GM23338 (cell line): Measurements from ENCODE around the gene FAF2. TPM values are rescaled to one million over a fixed set of nuclear protein-coding genes. Genes with fewer than 3 reads are reported as not detected.

Source experiments
- ATAC-seq: fragments of 200-7000 bp; cut with Tn5 transposase; 3 replicates; pipeline ENCODE4 v1.9.1; 2020
- DNase-seq: peaks from one replicate; pipeline ENCODE4 v3.0.0-alpha.2; 2015; ENCODE audit warnings: low spot score
- H2AFZ ChIP-seq: fragments of 200-600 bp; sonication (generic); 2 replicates; pipeline ENCODE4 v1.8.0; 2016; ENCODE audit warnings: antibody characterized with exemption, mild to moderate bottlenecking, moderate library complexity
- H3F3A ChIP-seq: fragments of 200-600 bp; sonication (generic); replicated peaks from 2 replicates; pipeline ENCODE4 v1.8.0; 2017; ENCODE audit warnings: antibody characterized with exemption, mixed run types, low read depth
- H3K27ac ChIP-seq: fragments of 200-600 bp; sonication (generic); 2 replicates; pipeline ENCODE4 v1.6.1; 2016; ENCODE audit warnings: low read depth
- H3K27me3 ChIP-seq: fragments of 200-600 bp; sonication (generic); 2 replicates; pipeline ENCODE4 v1.8.0; 2016; ENCODE audit warnings: mild to moderate bottlenecking, mixed run types, moderate library complexity; ENCODE audit not compliant: insufficient read depth
- H3K36me3 ChIP-seq: fragments of 200-600 bp; sonication (generic); 2 replicates; pipeline ENCODE4 v1.8.0; 2016; ENCODE audit warnings: mild to moderate bottlenecking; ENCODE audit not compliant: insufficient read depth
- H3K4me1 ChIP-seq: fragments of 200-600 bp; sonication (generic); 2 replicates; pipeline ENCODE4 v1.8.0; 2016; ENCODE audit warnings: mild to moderate bottlenecking, moderate library complexity; ENCODE audit not compliant: insufficient read depth
- H3K4me2 ChIP-seq: fragments of 200-600 bp; sonication (generic); 2 replicates; pipeline ENCODE4 v1.7.1; 2017; ENCODE audit warnings: mixed run types
- H3K4me3 ChIP-seq: fragments of 200-600 bp; sonication (generic); 2 replicates; pipeline ENCODE4 v1.6.1; 2016; ENCODE audit warnings: mixed run types
- H3K79me2 ChIP-seq: fragments of 200-600 bp; sonication (generic); replicated peaks from 2 replicates; pipeline ENCODE4 v1.8.0; 2017; ENCODE audit warnings: mild to moderate bottlenecking; ENCODE audit not compliant: insufficient read depth
- H3K9me2 ChIP-seq: fragments of 200-600 bp; sonication (generic); 2 replicates; pipeline ENCODE4 v1.8.0; 2017; ENCODE audit not compliant: insufficient read depth
- H4K20me1 ChIP-seq: fragments of 200-600 bp; sonication (generic); replicated peaks from 2 replicates; pipeline ENCODE4 v1.8.0; 2017; ENCODE audit warnings: mild to moderate bottlenecking; ENCODE audit not compliant: insufficient read depth
- H3K27ac Mint-ChIP-seq: 2 replicates; pipeline ENCODE4 v1.8.0; 2020; ENCODE audit warnings: inconsistent platforms, mild to moderate bottlenecking, moderate library complexity, mixed read lengths
- H3K27me3 Mint-ChIP-seq: 3 replicates; pipeline ENCODE4 v1.8.0; 2022; ENCODE audit warnings: low read depth, mild to moderate bottlenecking, moderate library complexity, mixed read lengths, inconsistent platforms; ENCODE audit not compliant: insufficient read depth, poor library complexity
- H3K36me3 Mint-ChIP-seq: 3 replicates; pipeline ENCODE4 v1.8.0; 2021; ENCODE audit warnings: low read depth, mild to moderate bottlenecking, inconsistent platforms, moderate library complexity, mixed read lengths
- H3K4me1 Mint-ChIP-seq: 3 replicates; pipeline ENCODE4 v1.8.0; 2020; ENCODE audit warnings: mild to moderate bottlenecking, inconsistent platforms, mixed read lengths
- H3K4me3 Mint-ChIP-seq: 3 replicates; pipeline ENCODE4 v1.8.0; 2021; ENCODE audit warnings: moderate library complexity, mild to moderate bottlenecking, inconsistent platforms, mixed read lengths
- H3K9me3 Mint-ChIP-seq: 3 replicates; pipeline ENCODE4 v1.8.0; 2020; ENCODE audit warnings: moderate library complexity, mild to moderate bottlenecking, inconsistent platforms, mixed read lengths
- CREB1 ChIP-seq: fragments of 250-450 bp; sonication (Bioruptor Pico); IDR thresholded peaks from 2 replicates; pipeline ENCODE4 v1.5.0; 2020; ENCODE audit warnings: low read depth, mild to moderate bottlenecking, moderate library complexity
- CTCF ChIP-seq, 2 experiments: fragments of 200-600 bp in 1 of 2; sonication (generic) in 1 of 2; conservative IDR thresholded peaks; 2 replicates each; pipeline versions ENCODE4 v1.5.1 to v1.6.1; 2016 to 2017; ENCODE audit warnings: antibody characterized with exemption in 2 of 2, low read depth in 2 of 2, mild to moderate bottlenecking in 2 of 2, moderate library complexity in 1 of 2
- EZH2phosphoT487 ChIP-seq: fragments of 200-600 bp; sonication (generic); IDR thresholded peaks from one replicate; pipeline ENCODE4 v1.8.1; 2018; ENCODE audit warnings: antibody characterized with exemption; ENCODE audit not compliant: unreplicated experiment
- JUNB ChIP-seq: IDR thresholded peaks from one replicate; pipeline ENCODE4 v1.6.1; 2016; ENCODE audit warnings: antibody characterized with exemption; ENCODE audit not compliant: unreplicated experiment
- NANOG ChIP-seq: IDR thresholded peaks from 2 replicates; pipeline ENCODE4 v1.6.1; 2016; ENCODE audit warnings: antibody characterized with exemption, borderline replicate concordance
- POLR2AphosphoS5 ChIP-seq: IDR thresholded peaks from 2 replicates; pipeline ENCODE4 v1.6.1; 2016; ENCODE audit warnings: antibody characterized with exemption, low read depth
- REST ChIP-seq: IDR thresholded peaks from one replicate; pipeline ENCODE4 v1.6.1; 2018; ENCODE audit warnings: antibody characterized with exemption; ENCODE audit not compliant: unreplicated experiment
- STAT1 ChIP-seq: IDR thresholded peaks from one replicate; pipeline ENCODE4 v1.6.1; 2016; ENCODE audit warnings: antibody characterized with exemption; ENCODE audit not compliant: unreplicated experiment
- ZNF114 ChIP-seq: fragments of 250-450 bp; sonication (Bioruptor Pico); IDR thresholded peaks from 2 replicates; pipeline ENCODE4 v1.5.0; 2020; ENCODE audit warnings: mild to moderate bottlenecking, moderate library complexity
- ZNF331 ChIP-seq: fragments of 250-450 bp; sonication (Bioruptor Pico); IDR thresholded peaks from 2 replicates; pipeline ENCODE4 v1.5.0; 2020; ENCODE audit warnings: low read depth, mild to moderate bottlenecking, moderate library complexity
- ZNF462 ChIP-seq: fragments of 250-450 bp; sonication (Bioruptor Pico); IDR thresholded peaks from 2 replicates; pipeline ENCODE4 v1.5.0; 2020; ENCODE audit warnings: mild to moderate bottlenecking, moderate library complexity
- polyA plus RNA-seq: library from polyadenylated mRNA; unstranded; fragments of >200 nt; fragmentation: Nextera tagmentation; extraction: Ambion mirVana; gene quantifications from 2 replicates; pipeline ENCODE4 v1.2.1, GENCODE V29; 2016
- total RNA-seq: library from RNA; depleted of rRNA; stranded (reverse); fragments of >200 nt; shearing (Covaris generic); gene quantifications from 2 replicates; pipeline ENCODE4 v1.2.3, GENCODE V29; 2014

Gene FAF2
- total and polyA plus RNA-seq, 2 experiments from 2014 or later = 32.8 to 37.6 TPM

- DNase-seq = no peak
- H3K36me3 ChIP-seq = no peaks in the 10 kb centered on the region
- H3K79me2 ChIP-seq = peaks cover 76% of the 10 kb centered on the region
- no peaks in the 10 kb centered on the region for H3F3A ChIP-seq
- Mint-ChIP-seq H3K27me3 (peaks cover 2% of the 10 kb centered on the region), H3K4me3 (no peak overlapping the region), H3K4me1 (peaks cover 3% of the 10 kb centered on the region; the same call in 1 of the 3 replicates), H3K9me3 (no peaks in the 10 kb centered on the region), H3K36me3 (peaks cover 13% of the 10 kb centered on the region; the same call in 2 of the 3 replicates), H3K27ac (no peak overlapping the region)
- no peak overlapping the region for H3K27ac ChIP-seq
- TF ChIP-seq REST (no peak), NANOG (no peak), JUNB (no peak)
- H3K4me1 ChIP-seq = no peaks in the 10 kb centered on the region
- H2AFZ ChIP-seq = no peak overlapping the region
- no peaks in the 10 kb centered on the region for H3K9me2 ChIP-seq
- H3K4me3 ChIP-seq = no peak overlapping the region
- ATAC-seq = no peak
- peaks cover 31% of the 10 kb centered on the region for H4K20me1 ChIP-seq
- no peak overlapping the region for H3K4me2 ChIP-seq
- no peaks in the 10 kb centered on the region for H3K27me3 ChIP-seq
These were observed 21.1 kb downstream of the FAF2 start for GRCh38 chr5:176469296-176469695.

GRCh38 chr5:176470539-176470938, 22.4 kb downstream of the FAF2 start:
- Histone ChIP-seq H3K27ac (no peak overlapping the region), H3K36me3 (no peaks in the 10 kb centered on the region), H3K27me3 (no peaks in the 10 kb centered on the region), H3K4me3 (no peak overlapping the region), H3F3A (no peaks in the 10 kb centered on the region), H4K20me1 (peaks cover 21% of the 10 kb centered on the region), H3K4me1 (no peaks in the 10 kb centered on the region), H2AFZ (no peak overlapping the region), H3K9me2 (no peaks in the 10 kb centered on the region), H3K4me2 (no peak overlapping the region), H3K79me2 (peaks cover 72% of the 10 kb centered on the region)
- ATAC-seq (no peak), DNase-seq (no peak)
- Mint-ChIP-seq H3K27ac (no peak overlapping the region), H3K4me3 (no peak overlapping the region), H3K36me3 (peaks cover 13% of the 10 kb centered on the region; the same call in 2 of the 3 replicates), H3K9me3 (no peaks in the 10 kb centered on the region; the same call in 2 of the 3 replicates), H3K27me3 (peaks cover 2% of the 10 kb centered on the region), H3K4me1 (peaks cover 3% of the 10 kb centered on the region; the same call in 1 of the 3 replicates)
- no peak for TF ChIP-seq STAT1
- no peak for TF ChIP-seq ZNF462 (CRISPR knock-in tag)
- TF ChIP-seq CTCF (conservative IDR thresholded peaks at IDR 0.05; ENCODE audit: low read depth in 2 of 2) = no peak
- no peak for TF ChIP-seq ZNF114
- TF ChIP-seq CREB1 (CRISPR knock-in tag) = no peak
- no peak for TF ChIP-seq NANOG
- no peak for TF ChIP-seq POLR2AphosphoS5
- no peak for TF ChIP-seq EZH2phosphoT487
- no peak for TF ChIP-seq ZNF331 (CRISPR knock-in tag)
